ENCODE measurements around the gene GJD4.

GJD4 gene

DNA sequence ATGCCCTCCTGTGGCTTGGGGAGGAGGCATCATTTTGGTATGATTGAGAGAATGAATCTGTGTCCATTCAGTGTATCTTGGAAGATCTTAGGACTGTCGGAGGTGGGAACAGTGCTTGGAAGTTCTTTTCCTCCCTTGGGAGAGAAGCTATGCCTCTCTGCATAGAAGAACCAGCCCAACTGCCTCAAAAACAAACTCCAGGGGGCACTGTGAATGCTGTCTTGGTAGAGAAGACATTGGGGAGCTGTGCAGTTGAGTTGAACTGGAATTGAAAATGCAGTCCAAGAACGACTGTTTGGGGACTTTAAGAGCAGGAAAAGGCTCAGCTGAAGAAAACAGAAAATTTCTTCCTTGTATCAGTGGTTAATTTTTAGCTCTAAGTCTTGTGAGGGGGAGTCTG is 4.9 kb upstream of the GJD4 start:
- H3K36me3 ChIP-seq (ENCODE audit: control insufficient read depth, insufficient read depth, low read length, severe bottlenecking) = no peaks in the 10 kb centered on the region
- no peak for DNase-seq (ENCODE audit: low read depth)
- H3K9me3 ChIP-seq (ENCODE audit: control insufficient read depth, low read length) = peaks cover 11% of the 10 kb centered on the region
- H3K9ac ChIP-seq (ENCODE audit: low read length) = no peak overlapping the region
- no peaks in the 10 kb centered on the region for H3K4me1 ChIP-seq (ENCODE audit: control insufficient read depth, insufficient read depth, low read length)
- no peak overlapping the region for H3K4me3 ChIP-seq (ENCODE audit: low read length)
- H3K27me3 ChIP-seq (replicated peaks; ENCODE audit: control insufficient read depth, insufficient read depth, low read length) = peaks cover 26% of the 10 kb centered on the region

DNA sequence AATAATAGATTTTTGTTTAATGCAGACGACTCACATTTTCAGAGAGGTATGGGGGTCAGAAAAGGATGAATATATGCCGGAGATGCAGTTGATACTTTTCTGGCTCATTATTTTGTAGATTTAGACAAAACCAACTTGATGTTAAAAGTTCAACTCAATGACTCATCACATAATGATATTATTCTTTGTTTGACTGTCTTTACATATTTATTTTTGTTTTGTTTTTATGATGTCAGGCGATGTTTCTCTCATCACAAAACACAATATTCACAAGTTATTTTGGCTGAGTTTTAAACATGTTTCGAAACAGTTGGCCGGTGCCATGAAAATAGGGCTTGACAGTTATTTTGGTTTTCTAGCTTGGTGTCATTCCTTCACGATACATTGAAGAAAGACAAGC is 1.3 kb downstream of the GJD4 start:
- Histone ChIP-seq H3K4me1 (ENCODE audit: control insufficient read depth, insufficient read depth, low read length) (peaks cover 6% of the 10 kb centered on the region), H3K4me3 (ENCODE audit: low read length) (no peak overlapping the region), H3K9ac (ENCODE audit: low read length) (no peak overlapping the region), H3K36me3 (ENCODE audit: control insufficient read depth, insufficient read depth, low read length, severe bottlenecking) (no peaks in the 10 kb centered on the region), H3K9me3 (ENCODE audit: control insufficient read depth, low read length) (no peaks in the 10 kb centered on the region), H3K27me3 (replicated peaks; ENCODE audit: control insufficient read depth, insufficient read depth, low read length) (peaks cover 6% of the 10 kb centered on the region)
- DNase-seq (ENCODE audit: low read depth) = peak; percentile 33

DNA sequence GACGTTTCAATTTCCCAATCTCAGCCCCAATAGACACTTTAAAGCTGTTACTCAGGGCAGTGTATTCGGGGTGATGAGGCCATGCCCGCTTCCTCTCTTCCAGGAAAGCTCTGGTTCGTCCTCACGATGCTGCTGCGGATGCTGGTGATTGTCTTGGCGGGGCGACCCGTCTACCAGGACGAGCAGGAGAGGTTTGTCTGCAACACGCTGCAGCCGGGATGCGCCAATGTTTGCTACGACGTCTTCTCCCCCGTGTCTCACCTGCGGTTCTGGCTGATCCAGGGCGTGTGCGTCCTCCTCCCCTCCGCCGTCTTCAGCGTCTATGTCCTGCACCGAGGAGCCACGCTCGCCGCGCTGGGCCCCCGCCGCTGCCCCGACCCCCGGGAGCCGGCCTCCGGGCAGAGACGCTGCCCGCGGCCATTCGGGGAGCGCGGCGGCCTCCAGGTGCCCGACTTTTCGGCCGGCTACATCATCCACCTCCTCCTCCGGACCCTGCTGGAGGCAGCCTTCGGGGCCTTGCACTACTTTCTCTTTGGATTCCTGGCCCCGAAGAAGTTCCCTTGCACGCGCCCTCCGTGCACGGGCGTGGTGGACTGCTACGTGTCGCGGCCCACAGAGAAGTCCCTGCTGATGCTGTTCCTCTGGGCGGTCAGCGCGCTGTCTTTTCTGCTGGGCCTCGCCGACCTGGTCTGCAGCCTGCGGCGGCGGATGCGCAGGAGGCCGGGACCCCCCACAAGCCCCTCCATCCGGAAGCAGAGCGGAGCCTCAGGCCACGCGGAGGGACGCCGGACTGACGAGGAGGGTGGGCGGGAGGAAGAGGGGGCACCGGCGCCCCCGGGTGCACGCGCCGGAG is 2.6 kb downstream of the GJD4 start:
- Histone ChIP-seq H3K4me3 (ENCODE audit: low read length) (peak overlapping the region; percentile 75), H3K9me3 (ENCODE audit: control insufficient read depth, low read length) (no peaks in the 10 kb centered on the region), H3K36me3 (ENCODE audit: control insufficient read depth, insufficient read depth, low read length, severe bottlenecking) (no peaks in the 10 kb centered on the region), H3K9ac (ENCODE audit: low read length) (peak overlapping the region; percentile 38), H3K27me3 (replicated peaks; ENCODE audit: control insufficient read depth, insufficient read depth, low read length) (peaks cover 15% of the 10 kb centered on the region), H3K4me1 (ENCODE audit: control insufficient read depth, insufficient read depth, low read length) (peaks cover 6% of the 10 kb centered on the region)
- no peak for DNase-seq (ENCODE audit: low read depth)

DNA sequence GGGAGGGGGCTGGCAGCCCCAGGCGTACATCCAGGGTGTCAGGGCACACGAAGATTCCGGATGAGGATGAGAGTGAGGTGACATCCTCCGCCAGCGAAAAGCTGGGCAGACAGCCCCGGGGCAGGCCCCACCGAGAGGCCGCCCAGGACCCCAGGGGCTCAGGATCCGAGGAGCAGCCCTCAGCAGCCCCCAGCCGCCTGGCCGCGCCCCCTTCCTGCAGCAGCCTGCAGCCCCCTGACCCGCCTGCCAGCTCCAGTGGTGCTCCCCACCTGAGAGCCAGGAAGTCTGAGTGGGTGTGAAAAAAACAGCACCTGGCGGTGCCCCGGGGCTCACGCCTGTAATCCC is 3.2 kb downstream of the GJD4 start:
- no peak for DNase-seq (ENCODE audit: low read depth)
- peaks cover 15% of the 10 kb centered on the region for H3K27me3 ChIP-seq (replicated peaks; ENCODE audit: control insufficient read depth, insufficient read depth, low read length)

DNA sequence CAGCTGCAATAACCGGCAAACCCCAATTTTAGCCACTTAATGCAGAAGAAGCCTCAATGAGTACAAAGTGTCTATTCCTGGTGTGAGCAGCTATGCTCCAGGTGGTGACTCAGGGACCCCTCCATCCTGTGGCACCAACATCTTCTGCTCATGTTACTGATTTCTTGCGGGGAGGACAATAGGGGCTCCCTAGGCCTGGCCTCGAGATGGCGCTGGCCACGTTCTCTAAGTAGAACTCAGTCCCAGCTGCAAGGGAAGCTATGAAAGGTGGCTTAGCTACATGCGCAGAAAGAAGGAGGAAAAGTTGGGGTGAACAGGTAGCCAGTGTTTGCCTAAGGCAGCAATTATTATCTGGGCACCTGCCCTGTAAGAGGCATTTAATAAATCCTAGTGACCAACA is 6.6 kb downstream of the GJD4 start:
- Histone ChIP-seq H3K4me1 (ENCODE audit: control insufficient read depth, insufficient read depth, low read length) (peaks cover 4% of the 10 kb centered on the region), H3K27me3 (replicated peaks; ENCODE audit: control insufficient read depth, insufficient read depth, low read length) (peaks cover 9% of the 10 kb centered on the region), H3K9me3 (ENCODE audit: control insufficient read depth, low read length) (no peaks in the 10 kb centered on the region), H3K4me3 (ENCODE audit: low read length) (no peak overlapping the region), H3K9ac (ENCODE audit: low read length) (no peak overlapping the region), H3K36me3 (ENCODE audit: control insufficient read depth, insufficient read depth, low read length, severe bottlenecking) (no peaks in the 10 kb centered on the region)
- no peak for DNase-seq (ENCODE audit: low read depth)

More for the DNA sequence above, 3.2 kb downstream of the GJD4 start:
- Histone ChIP-seq H3K4me3 (ENCODE audit: low read length) (no peak overlapping the region), H3K4me1 (ENCODE audit: control insufficient read depth, insufficient read depth, low read length) (peaks cover 6% of the 10 kb centered on the region), H3K9me3 (ENCODE audit: control insufficient read depth, low read length) (no peaks in the 10 kb centered on the region), H3K9ac (ENCODE audit: low read length) (no peak overlapping the region), H3K36me3 (ENCODE audit: control insufficient read depth, insufficient read depth, low read length, severe bottlenecking) (no peaks in the 10 kb centered on the region)

DNA sequence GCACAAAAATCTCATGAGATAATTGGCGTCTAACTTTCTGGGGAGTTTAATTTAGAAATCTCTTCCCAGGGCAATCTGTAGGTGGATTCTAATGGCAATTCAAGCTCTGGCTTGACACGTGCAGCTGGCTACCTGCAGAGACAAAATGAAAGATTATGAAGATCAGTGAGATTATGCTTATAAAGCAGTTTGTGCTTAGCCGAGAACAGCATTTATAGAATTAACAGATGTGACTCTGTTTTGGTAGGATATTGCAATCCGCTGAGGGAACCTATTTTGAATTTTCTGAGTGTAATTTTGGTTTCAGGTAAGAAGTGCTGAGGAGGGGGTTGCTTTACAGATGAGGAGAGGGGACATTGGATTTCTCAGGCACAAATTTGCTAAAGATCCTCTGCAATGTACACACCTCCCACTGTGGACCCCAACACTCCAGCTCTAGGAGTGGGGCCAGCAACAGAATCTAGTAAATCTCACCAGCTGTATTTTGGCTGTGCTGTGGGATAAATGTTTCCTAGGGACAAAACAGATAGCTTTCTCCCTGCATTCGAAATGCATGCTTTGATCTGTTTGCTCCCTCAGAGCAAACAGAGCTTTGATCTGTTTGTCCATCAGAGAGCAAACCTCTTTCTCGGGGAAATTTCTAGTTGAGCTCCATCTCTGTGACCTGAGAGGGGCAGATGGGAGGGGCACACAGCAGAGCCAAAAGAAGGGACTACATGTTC is 7.4 kb downstream of the GJD4 start:
- Histone ChIP-seq H3K9me3 (ENCODE audit: control insufficient read depth, low read length) (no peaks in the 10 kb centered on the region), H3K4me3 (ENCODE audit: low read length) (no peak overlapping the region), H3K4me1 (ENCODE audit: control insufficient read depth, insufficient read depth, low read length) (no peaks in the 10 kb centered on the region), H3K36me3 (ENCODE audit: control insufficient read depth, insufficient read depth, low read length, severe bottlenecking) (no peaks in the 10 kb centered on the region), H3K27me3 (replicated peaks; ENCODE audit: control insufficient read depth, insufficient read depth, low read length) (peaks cover 9% of the 10 kb centered on the region), H3K9ac (ENCODE audit: low read length) (no peak overlapping the region)
- no peak for DNase-seq (ENCODE audit: low read depth)

DNA sequence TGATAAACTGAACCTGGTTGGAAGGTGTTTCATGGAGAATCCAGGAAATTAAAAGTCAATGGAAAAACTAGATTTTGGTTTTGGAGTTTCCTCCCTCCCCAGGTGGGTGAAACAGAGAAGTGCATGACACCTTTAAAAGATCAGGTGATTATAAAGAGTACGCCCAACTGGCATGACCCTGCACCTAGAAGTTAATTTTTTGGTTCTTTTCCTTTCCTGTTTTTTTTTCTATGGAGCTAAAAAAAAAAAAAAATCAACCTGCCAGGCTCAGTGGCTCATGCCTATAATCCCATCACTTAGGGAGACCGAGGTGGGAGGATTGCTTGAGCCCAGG is 7.9 kb downstream of the GJD4 start:
- DNase-seq (ENCODE audit: low read depth) = no peak
- Histone ChIP-seq H3K9me3 (ENCODE audit: control insufficient read depth, low read length) (no peaks in the 10 kb centered on the region), H3K4me3 (ENCODE audit: low read length) (no peak overlapping the region), H3K36me3 (ENCODE audit: control insufficient read depth, insufficient read depth, low read length, severe bottlenecking) (no peaks in the 10 kb centered on the region), H3K4me1 (ENCODE audit: control insufficient read depth, insufficient read depth, low read length) (no peaks in the 10 kb centered on the region), H3K27me3 (replicated peaks; ENCODE audit: control insufficient read depth, insufficient read depth, low read length) (peaks cover 9% of the 10 kb centered on the region), H3K9ac (ENCODE audit: low read length) (no peak overlapping the region)

DNA sequence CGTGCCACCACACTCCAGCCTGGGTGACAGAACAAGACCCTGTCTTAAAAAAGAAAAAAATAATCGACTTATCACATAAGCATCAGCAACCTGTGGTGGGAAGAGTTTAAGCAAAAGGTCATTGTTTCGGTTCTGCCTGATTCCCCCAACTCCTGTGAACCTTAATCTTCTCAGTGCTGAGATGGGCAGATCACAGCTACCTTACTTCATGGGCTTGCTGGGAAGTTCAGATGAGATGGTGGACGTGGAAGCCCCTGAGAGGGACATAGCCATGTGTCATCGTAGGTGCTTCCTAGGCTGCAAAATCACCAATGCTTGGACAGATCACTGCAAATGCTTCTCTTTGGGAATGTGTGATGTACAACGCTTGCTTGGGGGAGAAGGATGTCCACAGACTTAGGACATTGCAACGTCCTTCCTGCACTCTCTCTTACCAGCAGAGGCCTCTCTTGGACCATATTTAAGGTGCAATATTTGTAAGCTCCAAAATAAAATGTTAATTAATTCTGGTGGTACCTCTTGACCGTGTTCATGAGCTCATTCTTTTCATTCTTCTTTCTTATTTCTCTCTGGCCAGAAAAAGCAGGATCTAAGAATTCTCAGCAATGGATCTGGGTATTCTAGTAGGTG is 8.6 kb downstream of the GJD4 start:
- peak; percentile 35 for DNase-seq (ENCODE audit: low read depth)
- Histone ChIP-seq H3K4me1 (ENCODE audit: control insufficient read depth, insufficient read depth, low read length) (no peaks in the 10 kb centered on the region), H3K4me3 (ENCODE audit: low read length) (no peak overlapping the region), H3K9me3 (ENCODE audit: control insufficient read depth, low read length) (no peaks in the 10 kb centered on the region), H3K27me3 (replicated peaks; ENCODE audit: control insufficient read depth, insufficient read depth, low read length) (peaks cover 9% of the 10 kb centered on the region), H3K36me3 (ENCODE audit: control insufficient read depth, insufficient read depth, low read length, severe bottlenecking) (no peaks in the 10 kb centered on the region), H3K9ac (ENCODE audit: low read length) (no peak overlapping the region)

DNA sequence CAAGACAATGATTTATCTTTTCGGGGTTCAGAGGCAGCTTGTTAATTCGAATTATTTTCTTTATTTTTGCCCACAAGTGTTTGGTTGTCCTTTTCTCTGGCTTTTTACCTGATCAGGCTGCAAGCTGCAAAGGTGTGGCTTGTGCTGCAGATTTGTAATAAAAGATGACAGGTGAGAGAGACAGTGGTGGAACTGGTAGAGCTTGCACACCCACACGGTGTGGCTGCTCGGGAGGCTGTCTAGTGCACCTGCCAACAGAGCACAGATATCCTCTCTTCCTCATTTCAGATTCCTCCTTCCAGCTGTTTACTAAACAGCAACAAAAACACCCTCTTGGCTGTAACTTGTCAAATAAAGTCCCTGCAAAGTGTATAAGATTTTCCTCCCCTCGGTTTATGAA is 9.2 kb downstream of the GJD4 start:
- no peak for DNase-seq (ENCODE audit: low read depth)
- H3K9ac ChIP-seq (ENCODE audit: low read length) = no peak overlapping the region
- no peak overlapping the region for H3K4me3 ChIP-seq (ENCODE audit: low read length)
- no peaks in the 10 kb centered on the region for H3K36me3 ChIP-seq (ENCODE audit: control insufficient read depth, insufficient read depth, low read length, severe bottlenecking)
- H3K27me3 ChIP-seq (replicated peaks; ENCODE audit: control insufficient read depth, insufficient read depth, low read length) = peaks cover 9% of the 10 kb centered on the region
- no peaks in the 10 kb centered on the region for H3K9me3 ChIP-seq (ENCODE audit: control insufficient read depth, low read length)
- no peaks in the 10 kb centered on the region for H3K4me1 ChIP-seq (ENCODE audit: control insufficient read depth, insufficient read depth, low read length)

DNA sequence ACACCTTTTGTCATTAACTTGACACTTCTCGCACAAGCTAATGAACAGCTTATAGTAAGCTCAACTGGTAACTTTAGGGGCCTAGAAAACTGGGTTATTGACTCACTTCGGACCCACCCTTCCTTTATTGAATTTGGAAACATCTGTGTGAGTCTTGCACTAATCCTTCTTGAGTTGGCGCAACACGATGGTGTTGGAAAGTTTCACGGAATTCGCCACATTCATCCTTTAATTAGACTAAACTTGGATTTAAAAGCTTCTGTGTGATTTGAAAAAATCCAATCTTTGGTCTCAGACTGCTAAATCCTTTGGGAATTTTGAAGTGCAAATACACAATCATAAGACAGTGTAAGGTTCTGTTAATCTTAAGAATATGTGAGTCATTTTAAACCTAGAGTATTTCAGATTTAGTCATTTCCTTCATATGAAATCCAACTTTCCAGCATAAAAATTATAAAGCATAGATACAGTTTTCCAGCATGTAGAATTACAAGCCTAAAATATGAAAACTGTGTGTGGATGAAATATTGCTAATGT is 21.9 kb downstream of the GJD4 start:
- Histone ChIP-seq H3K4me1 (ENCODE audit: control insufficient read depth, insufficient read depth, low read length) (peaks cover 12% of the 10 kb centered on the region), H3K9ac (ENCODE audit: low read length) (no peak overlapping the region), H3K36me3 (ENCODE audit: control insufficient read depth, insufficient read depth, low read length, severe bottlenecking) (no peaks in the 10 kb centered on the region), H3K9me3 (ENCODE audit: control insufficient read depth, low read length) (no peaks in the 10 kb centered on the region), H3K27me3 (replicated peaks; ENCODE audit: control insufficient read depth, insufficient read depth, low read length) (no peaks in the 10 kb centered on the region), H3K4me3 (ENCODE audit: low read length) (no peak overlapping the region)
- peak; percentile 28 for DNase-seq (ENCODE audit: low read depth)

DNA sequence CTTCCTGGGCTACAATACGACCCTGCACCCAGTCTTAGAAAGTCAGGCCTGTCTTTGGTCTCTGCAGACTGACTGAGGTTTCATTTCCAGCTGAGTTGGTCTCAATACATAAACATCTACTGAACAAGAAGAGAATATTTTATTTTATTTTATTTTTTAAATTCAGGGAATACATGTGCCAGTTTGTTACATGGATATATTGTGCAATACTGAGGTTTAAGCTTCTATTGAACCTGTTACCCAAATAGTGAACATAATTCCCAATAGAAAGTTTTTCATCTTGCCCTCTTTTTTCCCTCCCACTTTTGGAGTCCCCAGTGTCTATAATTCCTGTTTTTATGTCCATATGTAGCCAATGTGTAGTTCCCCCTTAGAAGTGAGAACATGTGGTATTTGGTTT is 26.3 kb downstream of the GJD4 start:
- H3K4me3 ChIP-seq (ENCODE audit: low read length) = no peak overlapping the region
- H3K9me3 ChIP-seq (ENCODE audit: control insufficient read depth, low read length) = no peaks in the 10 kb centered on the region
- H3K27me3 ChIP-seq (replicated peaks; ENCODE audit: control insufficient read depth, insufficient read depth, low read length) = no peaks in the 10 kb centered on the region
- no peak overlapping the region for H3K9ac ChIP-seq (ENCODE audit: low read length)
- DNase-seq (ENCODE audit: low read depth) = no peak
- peaks cover 13% of the 10 kb centered on the region for H3K4me1 ChIP-seq (ENCODE audit: control insufficient read depth, insufficient read depth, low read length)
- H3K36me3 ChIP-seq (ENCODE audit: control insufficient read depth, insufficient read depth, low read length, severe bottlenecking) = no peaks in the 10 kb centered on the region

Data from adipocyte (in vitro differentiated cells).